A549 treated with Mapracorat at 1 μM for 4 hours (cell line): ENCODE measurements around the gene ERAS. TPM values are rescaled to one million over a fixed set of nuclear protein-coding genes. Genes with fewer than 3 reads are reported as not detected.

Source experiments
- total RNA-seq: library from RNA; stranded (reverse); fragments of 200-300 nt; extraction: Qiagen RNA extraction; gene quantifications from 5 replicates; pipeline ENCODE4 v1.2.3, GENCODE V29; 2022

Gene ERAS
- total RNA-seq: not detected in 5 replicates

GRCh38 chrX:48826135-48826875 is at the start of gene ERAS:
ERAS (plus strand) TSS chrX:48826513; CDS start chrX:48829124, 2,611 bp downstream.

GRCh38 chrX:48786341-48786800 is 39.9 kb upstream of the ERAS start, which contains the start of gene GATA1:
GATA1 (plus strand) TSS chrX:48786590; CDS start chrX:48791110, 4,520 bp downstream.

GRCh38 chrX:48801280-48802088 is 24.8 kb upstream of the ERAS start, which contains the start of gene HDAC6:
HDAC6 (plus strand) TSS chrX:48802067; CDS start chrX:48802693, 626 bp downstream.

GRCh38 chrX:48835524-48836329 is 9.4 kb downstream of the ERAS start, which contains the start of gene PCSK1N:
PCSK1N (minus strand) TSS chrX:48835610; CDS start chrX:48835532, 78 bp downstream.

Other genes starting within 250 kb of the ERAS start
- gene WDR13, start 229.0 kb upstream of the ERAS start, total RNA-seq: 61.4 to 93.6 TPM (median 82.8 TPM) in 5 replicates
- gene WAS, start 142.7 kb upstream of the ERAS start, total RNA-seq: 0.20 to 0.65 TPM (median 0.41 TPM) in 5 replicates
- gene SUV39H1, start 129.8 kb upstream of the ERAS start, total RNA-seq: 20.1 to 23.6 TPM (median 22.6 TPM) in 5 replicates
- gene GLOD5, start 64.8 kb upstream of the ERAS start, total RNA-seq: not detected in 5 replicates
- gene GATA1, start 39.9 kb upstream of the ERAS start, total RNA-seq: not detected in 5 replicates
- 25.3 to 31.5 TPM (median 27.3 TPM) in 5 replicates for gene HDAC6, start 24.4 kb upstream of the ERAS start, total RNA-seq
- gene PCSK1N, start 9.1 kb downstream of the ERAS start, total RNA-seq: 19.4 to 53.5 TPM (median 48.4 TPM) in 5 replicates
- gene TIMM17B, start 71.3 kb downstream of the ERAS start, total RNA-seq: 82.0 to 110 TPM (median 102 TPM) in 5 replicates
- gene PQBP1, start 71.4 kb downstream of the ERAS start, total RNA-seq: 89.7 to 105 TPM (median 93.2 TPM) in 5 replicates
- 47.9 to 65.4 TPM (median 62.5 TPM) in 5 replicates for gene SLC35A2, start 85.1 kb downstream of the ERAS start, total RNA-seq
- 8.5 to 9.6 TPM (median 9.3 TPM) in 5 replicates for gene PIM2, start 92.5 kb downstream of the ERAS start, total RNA-seq
- 60.5 to 66.4 TPM (median 64.7 TPM) in 5 replicates for gene OTUD5, start 131.1 kb downstream of the ERAS start, total RNA-seq
- gene KCND1, start 145.3 kb downstream of the ERAS start, total RNA-seq: 0.80 to 1.4 TPM (median 0.96 TPM) in 5 replicates
- gene GRIPAP1, start 175.8 kb downstream of the ERAS start, total RNA-seq: 17.3 to 20.9 TPM (median 19.0 TPM) in 5 replicates
- gene TFE3, start 216.8 kb downstream of the ERAS start, total RNA-seq: 41.8 to 52.7 TPM (median 51.5 TPM) in 5 replicates
- gene CCDC120, start 232.5 kb downstream of the ERAS start, total RNA-seq: 2.7 to 3.9 TPM (median 3.2 TPM) in 5 replicates
- gene PRAF2, start 247.5 kb downstream of the ERAS start, total RNA-seq: 35.6 to 45.6 TPM (median 42.4 TPM) in 5 replicates